GM18526 (cell line): ENCODE results near the gene INSR.

ENCODE experiments used
- POLR2A ChIP-seq: IDR thresholded peaks from 3 replicates; pipeline ENCODE4 v1.6.1; 2011; ENCODE audit not compliant: insufficient read length; ENCODE audit errors: extremely low read depth

INSR gene

DNA sequence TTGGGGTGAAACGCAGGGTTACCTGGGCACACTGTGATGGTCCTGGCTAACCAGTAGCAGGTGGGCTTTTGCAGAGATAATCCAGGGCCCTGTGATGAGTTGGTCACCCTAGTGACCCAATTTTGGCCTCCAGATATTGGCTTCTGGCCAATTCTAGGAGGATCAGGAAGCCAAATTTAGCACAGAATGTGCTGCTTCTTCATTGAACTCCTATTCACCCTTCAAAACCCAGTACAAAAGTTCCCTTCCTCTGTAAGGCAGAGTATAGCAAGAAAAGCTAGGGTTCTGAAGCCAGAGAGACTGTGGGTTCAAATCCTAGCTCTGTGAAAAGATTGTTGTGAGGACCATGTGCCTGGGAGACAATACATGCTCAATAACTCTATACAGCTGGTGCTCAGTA lies 70.8 kb downstream of the INSR start:
- TF ChIP-seq POLR2A: no peak

DNA sequence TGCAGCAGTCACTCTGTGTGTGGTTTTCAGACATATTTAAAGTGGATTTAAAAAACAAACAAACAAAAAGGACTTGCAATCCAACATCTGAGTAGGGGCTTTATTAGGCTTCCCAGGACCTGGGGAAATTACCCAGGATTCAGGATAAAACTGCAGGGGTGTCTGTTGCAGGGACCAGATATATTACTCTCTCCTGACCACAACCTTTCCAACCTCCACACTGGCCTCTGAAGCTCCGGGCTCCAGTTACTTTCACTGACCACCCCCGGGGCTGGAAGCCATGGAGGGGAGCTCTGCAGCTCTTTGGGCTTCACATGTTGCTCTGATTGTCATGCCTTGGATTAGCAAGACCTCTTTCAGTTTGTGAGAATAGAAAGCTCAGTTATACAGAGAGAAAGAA lies 75.2 kb downstream of the INSR start:
- TF ChIP-seq POLR2A: no peak

DNA sequence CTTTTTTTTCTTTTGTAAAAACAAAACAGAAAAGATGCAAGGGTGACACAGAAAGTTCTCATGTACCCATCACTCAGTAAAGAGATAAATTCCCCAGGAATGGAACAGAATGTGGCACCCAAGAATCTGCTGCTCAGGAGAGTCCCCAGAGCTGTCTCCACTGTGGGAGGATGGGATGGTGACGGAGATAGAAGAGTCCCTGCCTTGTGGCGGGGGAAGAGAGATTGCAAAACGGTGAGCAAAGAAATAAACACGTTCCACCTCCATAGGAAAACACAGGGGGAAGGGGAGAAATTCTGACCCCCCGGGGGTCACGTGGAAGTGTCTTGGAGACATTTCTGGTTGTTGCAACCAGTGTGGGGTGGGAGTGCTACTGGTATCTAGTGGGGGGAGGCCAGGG lies 76.4 kb downstream of the INSR start:
- TF ChIP-seq POLR2A: no peak

DNA sequence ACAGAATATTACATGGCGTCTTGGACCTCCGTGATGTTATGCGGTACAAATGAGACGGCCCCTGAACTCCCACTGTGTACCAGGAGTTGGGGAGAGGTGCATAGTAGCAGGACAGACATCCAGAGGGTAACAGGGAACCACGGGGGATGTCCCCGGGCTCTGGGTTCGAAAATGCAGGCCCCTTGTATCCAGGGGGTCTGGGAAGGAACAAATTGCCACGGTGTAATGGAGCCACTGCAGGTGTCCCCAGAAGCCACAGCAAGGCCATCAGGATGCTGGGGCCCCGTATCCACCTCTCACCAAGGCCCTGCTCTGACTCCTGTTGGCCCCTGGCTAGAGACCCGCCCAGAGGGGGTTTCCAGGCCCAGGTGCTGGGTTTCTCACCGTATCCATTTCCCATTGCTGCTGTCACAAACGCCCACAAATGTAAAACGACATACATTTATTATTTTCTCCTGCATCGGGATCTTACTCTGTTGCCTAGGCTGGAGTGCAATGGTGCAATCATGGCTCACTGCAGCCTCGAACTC lies 77.8 kb downstream of the INSR start:
- TF ChIP-seq POLR2A: no peak

DNA sequence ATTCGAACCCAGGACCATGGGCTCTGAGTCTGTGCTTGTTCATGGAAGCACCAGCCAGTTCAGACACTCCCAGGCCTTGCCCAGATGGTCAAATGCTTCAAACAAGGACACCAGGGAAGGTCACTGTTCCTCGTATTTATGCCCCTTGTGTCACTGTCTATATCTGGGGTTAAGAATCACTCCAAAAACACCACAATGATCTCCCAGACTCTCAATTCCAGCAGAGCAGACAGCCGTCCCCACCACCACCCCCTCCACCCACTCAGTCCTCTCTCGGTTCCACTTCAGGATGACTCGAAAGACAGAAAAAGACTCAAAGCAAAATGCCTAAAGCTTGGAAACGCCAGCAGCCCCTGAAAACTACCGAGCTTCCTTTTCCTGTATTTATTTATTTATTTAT lies 79.0 kb downstream of the INSR start:
- TF ChIP-seq POLR2A: no peak

DNA sequence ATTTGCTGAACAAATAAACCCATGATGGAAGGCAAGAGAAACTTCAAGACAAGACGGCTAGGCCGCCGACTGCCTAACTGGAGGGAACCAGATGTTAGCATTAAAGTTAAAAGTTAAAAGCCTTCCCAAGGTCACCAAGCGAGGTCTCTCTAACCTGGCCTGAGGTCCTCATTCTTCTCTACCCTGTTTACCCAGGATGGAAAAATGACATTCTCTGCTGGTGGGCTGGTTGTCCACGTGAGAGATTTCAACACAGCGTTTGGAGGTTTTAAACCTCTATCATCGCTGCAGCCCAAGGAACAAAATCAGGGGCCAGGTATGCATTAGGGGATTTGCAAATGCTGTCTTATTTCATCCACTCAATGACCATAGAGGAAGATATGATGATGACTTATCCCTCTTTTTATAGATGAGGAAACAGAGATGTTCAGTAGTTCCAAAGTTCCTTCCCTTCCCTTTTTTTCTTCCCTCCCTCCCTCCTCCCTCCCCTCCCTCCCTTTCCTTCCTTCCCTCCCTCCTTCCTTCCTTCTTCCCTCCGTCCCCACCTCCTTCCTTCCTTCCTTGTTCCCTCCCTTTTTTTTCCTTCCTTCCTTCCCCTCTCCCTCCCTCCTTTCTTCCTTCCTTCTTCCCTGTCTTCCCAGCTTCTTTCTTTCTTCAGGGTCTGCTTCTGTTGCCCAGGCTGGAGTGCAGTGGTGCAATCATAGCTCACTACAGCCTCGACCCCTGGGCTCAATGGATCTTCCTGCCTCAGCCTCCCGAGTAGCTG lies 79.7 kb downstream of the INSR start:
- TF ChIP-seq POLR2A: no peak

DNA sequence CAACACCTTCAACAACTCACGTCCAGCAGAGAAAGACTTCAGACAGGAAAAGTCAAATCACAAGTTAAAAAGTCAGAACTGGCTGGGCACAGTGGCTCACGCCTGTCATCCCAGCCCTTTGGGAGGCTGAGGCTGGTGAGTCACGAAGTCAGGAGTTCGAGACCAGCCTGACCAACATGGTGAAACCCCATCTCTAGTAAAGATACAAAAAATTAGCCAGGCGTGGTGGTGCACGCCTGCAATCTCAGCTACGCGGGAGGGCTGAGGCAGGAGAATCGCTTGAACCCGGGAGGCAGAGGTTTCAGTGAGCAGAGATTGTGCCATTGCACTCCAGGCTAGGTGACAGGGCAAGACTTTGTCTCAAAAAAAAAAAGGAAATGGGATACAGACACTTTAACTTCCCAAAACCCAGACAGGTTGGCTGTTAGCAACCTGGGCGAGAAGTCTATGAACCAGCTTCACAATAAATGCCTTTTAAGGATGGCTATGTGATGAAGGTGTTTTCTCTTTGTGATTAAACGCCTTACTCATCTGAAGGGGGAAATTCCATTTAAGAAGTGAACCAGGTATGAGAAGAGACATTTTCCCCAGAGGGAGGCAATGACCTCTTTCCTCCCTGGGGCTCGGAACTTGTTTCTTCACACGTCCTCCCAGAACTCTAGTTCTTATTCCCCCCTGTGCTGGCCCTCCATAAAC lies 80.4 kb downstream of the INSR start:
- no peak for TF ChIP-seq POLR2A

DNA sequence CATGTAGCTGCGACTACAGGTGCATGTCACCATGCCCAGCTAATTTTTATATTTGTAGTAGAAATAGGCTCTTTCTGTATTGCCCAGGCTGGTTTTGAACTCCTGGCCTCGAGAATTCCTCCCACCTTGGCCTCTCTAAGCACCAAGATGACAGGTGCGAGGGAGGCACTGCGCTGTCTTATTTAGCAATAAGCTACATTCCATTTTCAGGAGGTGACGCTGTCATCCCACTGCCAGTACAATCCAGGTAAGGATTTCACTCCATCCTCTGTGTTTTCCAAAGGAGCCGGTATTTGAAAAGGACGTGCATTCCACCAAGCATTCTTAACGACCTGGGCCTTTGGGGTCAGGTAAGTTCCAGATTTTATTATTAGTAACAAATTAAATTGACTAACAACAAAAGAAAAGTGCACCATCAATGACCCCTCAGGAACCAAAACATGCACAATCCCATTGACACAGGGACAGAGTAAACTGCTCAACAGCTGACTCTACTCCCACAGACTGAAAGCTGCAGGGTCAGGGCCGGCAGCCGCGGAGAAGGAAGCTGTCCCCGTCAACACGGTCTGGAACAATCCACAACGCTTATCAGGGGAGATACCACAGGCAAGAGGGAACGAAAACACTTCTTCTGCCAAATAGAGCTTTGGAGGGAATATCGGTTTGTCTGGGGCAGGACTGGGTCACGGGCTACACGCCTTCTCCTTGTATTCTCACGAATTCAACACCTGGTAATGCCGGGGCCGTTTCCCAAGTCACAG lies 82.8 kb downstream of the INSR start:
- TF ChIP-seq POLR2A: no peak

DNA sequence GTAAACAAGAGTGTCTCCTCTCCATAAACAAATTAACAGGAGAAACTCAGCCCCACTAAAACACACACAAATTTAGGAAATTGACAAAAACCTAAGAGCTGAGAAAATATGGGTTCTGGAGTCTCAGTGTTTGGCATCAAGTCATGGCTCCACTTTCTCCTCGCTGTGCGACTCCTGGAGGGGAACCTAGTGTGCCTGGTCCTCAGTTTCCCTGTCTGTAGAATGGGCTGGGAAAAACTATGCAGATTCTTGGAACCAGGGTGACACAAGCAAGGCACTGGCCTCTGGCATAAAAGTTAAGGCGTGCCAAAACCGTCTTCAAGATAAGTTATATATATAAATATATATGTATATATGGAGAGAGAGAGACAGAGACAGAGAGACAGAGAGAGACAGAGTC lies 83.9 kb downstream of the INSR start:
- TF ChIP-seq POLR2A: no peak

DNA sequence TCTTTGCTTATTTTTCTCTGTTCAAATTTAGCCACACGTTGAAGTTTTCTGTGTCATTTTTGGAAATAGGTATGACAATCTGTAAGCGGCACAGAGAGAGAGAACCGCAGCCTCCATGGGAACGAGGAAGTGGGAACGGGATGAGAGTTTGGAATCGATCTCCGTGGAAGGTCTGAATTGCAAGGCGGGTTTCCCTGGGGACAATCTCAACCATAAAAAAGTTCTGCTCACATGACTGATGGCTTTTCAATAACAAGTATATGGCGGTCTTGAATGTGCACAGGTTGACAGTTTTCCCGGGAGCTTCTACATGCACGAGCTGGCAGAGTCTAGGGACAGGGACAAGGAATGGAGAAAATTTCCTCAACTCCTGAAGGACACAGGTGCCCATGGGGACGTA lies 90.9 kb downstream of the INSR start:
- TF ChIP-seq POLR2A: no peak

DNA sequence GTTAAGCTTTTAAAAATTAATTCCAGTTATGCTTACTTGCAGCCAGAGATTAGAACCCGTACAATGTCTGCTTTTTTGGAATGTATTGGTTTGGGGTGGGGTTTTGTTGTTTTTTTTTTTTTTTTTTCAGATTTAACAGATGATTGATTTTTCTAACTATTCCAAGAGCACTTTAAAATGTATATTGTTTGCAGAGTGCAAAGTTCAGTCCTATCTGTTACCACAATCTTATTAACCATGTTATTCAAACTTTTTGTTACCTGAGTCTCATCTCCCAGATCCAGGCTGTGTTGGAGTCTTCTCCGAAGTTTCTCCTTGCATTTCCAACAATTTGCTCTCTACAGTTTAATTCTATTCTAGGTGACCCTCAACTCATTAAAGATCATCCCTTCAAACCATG lies 91.3 kb downstream of the INSR start:
- no peak for TF ChIP-seq POLR2A

DNA sequence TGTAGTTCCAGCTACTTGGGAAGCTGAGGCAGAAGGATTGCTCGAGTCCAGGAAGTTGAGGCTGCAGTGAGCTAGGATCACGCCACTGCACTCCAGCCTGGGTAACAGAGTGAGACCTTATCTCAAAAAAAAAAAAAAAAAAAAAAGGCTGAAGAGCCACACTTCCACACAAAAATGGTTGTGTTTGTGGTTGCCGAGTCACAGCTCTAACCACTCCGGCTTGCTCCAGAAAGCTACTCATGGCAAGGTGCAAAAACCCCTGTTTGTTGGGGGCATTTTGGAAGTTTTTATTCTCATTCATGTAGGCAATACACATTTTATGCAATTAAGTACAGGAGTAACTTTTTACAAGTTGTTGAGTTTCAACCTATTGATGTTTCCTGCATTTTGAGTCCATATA lies 93.5 kb downstream of the INSR start:
- TF ChIP-seq POLR2A: no peak

DNA sequence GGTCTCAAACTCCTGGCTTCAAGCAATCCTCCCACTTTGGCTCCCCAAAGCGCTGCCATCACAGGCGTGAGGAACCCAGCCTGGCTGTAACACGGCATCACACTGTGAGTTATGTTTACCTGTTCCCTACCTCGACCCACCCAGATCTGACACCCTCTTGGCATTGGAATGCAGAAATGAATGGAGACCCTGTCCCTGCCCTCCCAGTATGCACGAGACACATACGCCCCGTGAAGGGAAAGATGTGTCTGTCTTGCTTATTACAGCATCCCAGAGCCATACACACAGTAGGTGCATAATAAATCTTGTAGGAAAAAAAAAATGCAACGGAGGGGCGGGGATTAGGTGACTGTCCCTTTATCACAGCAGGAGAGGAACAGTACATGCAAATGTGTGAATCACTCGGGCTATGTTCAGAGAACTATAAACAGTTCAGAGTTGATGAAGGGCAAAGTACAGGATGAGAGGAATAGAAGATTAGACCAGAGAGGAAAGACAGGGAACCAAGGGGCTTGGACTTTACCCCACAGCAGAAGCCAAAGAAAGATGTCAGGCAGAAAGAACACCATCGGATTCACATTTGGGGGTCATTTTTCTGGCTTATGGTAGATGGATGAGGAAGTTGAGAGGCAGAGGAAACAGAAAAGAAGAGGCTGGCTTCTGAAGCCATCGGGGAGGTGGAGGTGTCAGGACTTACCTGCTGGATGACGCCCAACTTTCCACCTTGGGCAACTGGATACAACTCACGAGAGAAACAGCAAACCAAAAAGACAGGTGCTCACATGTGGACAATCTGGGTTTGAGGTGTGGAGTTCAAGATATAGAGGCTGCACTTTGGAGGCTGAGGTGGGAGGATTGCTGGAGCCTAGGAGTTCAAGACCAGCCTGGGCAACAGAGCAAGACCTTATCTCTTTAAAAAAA lies 94.3 kb downstream of the INSR start:
- no peak for TF ChIP-seq POLR2A

DNA sequence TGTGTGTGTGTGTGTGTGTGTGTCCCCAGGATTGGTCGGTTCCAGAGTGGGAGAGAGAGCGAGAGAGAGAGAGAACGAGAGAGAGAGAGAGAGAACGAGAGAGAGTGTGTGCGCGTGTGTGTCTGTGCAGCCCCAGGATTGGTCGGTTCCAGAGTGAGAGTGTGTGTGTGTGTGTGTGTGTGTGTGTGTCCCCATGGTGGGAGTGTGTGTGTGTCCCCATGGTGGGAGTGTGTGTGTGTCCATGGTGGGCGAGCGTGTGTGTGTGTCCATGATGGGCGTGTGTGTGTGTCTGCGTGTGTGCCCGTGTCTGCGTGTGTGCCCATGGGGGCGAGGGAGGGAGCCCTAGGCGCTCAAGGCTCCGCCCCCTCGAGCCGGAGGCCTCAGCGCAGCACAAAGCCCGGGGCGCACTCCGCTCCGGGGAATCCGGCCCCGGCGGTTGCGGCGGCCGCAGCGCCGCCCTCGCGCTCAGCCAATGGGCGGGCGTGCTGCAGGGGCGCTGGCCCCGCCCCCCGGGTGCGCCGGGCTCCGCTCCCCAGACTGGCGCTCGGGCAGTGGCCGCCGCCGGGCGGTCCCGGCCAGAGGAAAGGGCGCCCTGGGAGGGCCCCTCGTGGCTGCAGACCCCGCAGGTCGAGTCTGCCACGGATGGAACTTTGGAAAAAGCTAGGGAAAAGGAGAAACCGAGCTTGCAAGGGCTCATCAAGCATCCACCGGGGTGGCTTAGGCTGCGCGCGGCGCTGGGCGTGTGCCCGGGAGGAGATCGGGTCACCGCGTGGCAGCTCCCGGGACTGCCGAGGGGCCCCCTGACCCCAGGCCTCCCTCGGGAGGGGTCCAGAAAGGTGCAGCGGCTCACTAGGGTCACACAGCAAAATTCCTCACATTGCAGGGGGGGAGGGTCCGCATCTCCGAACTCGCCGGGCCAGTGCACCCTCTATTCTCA lies 96.2 kb downstream of the INSR start:
- TF ChIP-seq POLR2A: peak; percentile 58
